T1000 (cell line): Measurements from ENCODE around the gene COPS2.

Source experiments
- DNase-seq: peaks from one replicate; lab custom pipeline; 2025; ENCODE audit warnings: mixed read lengths; lab: John Stamatoyannopoulos, UW

COPS2 gene

GRCh38 chr15:49155834-49156627, 632 bp upstream of the COPS2 start:
- DNase-seq, result no peak

GRCh38 chr15:49154799-49155109, 645 bp downstream of the COPS2 start:
- no peak for DNase-seq

- no peak for DNase-seq
Observed at GRCh38 chr15:49154359-49154758, 1.0 kb downstream of the COPS2 start.

DNA sequence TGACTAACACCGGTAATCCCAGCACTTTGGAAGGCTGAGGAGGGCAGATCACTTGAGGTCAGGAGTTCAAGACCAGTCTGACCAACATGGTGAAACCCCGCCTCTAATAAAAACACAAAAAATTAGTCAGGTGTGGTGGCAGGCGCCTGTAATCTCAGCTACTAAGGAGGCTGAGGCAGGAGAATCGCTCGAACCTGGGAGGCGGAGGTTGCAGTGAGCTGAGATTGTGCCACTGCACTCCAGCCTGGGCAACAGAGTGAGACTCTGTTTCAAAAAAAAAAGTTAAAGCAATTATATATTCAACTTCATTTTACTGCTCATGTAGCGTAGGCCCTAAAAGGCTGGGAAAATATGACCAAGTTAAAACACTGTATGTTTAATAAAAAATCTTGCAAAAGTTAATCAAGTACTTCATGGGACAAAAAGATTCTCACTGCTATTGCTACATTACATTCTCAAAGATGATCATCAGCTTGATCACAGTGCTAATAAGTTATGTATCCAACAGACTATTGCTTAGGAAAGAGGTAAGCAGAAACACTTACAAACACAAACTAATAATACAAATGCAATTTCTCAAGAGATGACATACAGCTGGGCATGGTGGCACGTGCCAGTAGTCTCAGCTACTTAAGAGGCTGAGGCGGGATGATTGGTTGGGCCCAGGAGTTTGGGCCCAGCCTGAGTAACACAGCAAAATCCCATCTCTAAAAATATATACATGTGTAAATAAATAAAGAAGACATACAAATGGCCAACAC, 2.7 kb downstream of the COPS2 start:
- no peak for DNase-seq

GRCh38 chr15:49151831-49152230, 3.6 kb downstream of the COPS2 start:
- no peak for DNase-seq

GRCh38 chr15:49148727-49149126, 6.7 kb downstream of the COPS2 start:
- DNase-seq, result no peak

- DNase-seq, result no peak
Observed at GRCh38 chr15:49148298-49148697, 7.1 kb downstream of the COPS2 start.

DNA sequence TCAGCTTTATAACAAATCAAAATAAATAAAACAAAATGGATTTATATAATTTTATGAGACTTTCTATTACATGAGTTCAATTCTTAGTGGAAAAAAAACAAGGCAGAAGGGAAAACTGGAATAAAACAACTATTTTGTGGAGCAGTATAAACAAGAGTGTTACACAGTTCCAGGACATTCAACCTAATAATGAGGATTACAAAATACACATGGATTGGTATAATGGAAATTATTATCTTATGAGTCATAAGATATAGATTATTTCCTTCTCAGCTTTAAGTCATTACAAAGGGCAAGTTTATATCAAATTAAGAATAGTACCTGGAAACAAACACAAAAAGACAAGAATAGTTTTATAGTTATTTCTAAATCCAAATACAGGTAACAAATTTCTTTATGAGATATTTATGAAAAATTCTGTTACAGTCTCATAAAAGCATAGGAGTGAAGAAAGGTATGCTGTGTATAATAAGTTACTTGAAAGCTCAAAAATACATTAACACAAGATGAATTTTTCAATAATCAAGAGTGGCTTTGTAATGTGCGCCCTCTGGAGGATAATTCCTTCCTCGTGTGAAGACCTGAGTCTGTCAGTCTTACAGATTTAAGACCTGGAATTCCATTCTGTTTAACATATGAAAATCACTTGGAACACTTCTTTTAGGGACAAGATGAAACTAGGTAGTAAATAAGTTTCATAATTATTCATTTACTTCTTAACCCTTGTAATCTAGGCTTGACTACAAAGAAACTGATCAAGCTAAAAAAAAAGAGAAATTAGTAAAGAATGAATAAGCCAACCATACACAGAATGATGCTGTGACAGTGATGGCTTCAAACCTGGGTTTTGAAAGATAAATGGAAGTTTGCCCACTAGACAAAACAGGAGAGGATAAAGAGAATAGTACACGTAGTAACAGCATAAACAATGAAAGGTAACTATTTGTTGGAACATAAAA, 9.5 kb downstream of the COPS2 start:
- no peak for DNase-seq

DNA sequence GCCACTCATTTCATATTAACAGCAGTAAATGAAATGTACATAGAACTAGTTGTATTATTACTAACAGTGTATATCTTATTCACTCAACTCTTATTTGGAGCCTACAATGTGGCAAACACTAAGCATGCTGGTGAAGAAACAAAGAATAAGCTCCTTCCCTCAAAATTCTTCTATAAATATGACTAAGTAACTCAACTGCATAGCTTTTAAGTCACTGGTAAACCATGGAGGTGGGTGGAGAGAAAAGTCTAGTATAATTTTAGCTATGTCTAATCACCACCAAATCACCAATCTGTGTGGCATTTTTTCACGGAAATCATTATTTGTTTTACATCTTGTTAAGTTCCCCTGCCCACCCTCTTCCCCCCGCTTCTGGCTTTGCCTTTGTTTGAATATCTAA, 17.5 kb downstream of the COPS2 start:
- no peak for DNase-seq

GRCh38 chr15:49135911-49136310, 19.5 kb downstream of the COPS2 start:
- no peak for DNase-seq

DNA sequence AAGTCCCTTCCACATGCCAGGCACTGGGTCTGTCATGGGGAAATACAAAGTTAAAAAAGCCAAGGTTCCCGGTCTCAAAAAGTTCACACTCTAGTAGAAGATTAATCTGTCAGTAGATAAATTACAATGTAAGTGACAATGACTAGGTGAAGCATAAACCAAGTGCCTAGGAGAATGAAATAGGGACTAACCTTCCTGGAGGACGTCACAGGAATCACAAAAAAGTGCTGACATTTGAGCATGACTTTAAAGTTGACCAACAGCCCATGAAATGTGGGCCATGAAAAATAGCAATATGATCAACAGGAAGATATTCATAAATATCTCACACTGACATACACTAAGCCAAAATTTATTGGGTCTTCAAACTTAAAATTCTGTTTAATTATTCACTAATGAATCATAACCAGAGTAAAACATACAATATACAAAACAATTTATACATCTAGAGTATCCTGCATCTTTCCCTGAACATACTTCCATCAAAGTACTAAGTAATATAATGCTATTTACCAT, 20.0 kb downstream of the COPS2 start:
- no peak for DNase-seq

- no peak for DNase-seq
Observed at GRCh38 chr15:49134683-49135341, 20.6 kb downstream of the COPS2 start.

- no peak for DNase-seq
Observed at GRCh38 chr15:49131403-49131802, 24.0 kb downstream of the COPS2 start.

GRCh38 chr15:49124371-49124770, 31.0 kb downstream of the COPS2 start:
- no peak for DNase-seq

DNA sequence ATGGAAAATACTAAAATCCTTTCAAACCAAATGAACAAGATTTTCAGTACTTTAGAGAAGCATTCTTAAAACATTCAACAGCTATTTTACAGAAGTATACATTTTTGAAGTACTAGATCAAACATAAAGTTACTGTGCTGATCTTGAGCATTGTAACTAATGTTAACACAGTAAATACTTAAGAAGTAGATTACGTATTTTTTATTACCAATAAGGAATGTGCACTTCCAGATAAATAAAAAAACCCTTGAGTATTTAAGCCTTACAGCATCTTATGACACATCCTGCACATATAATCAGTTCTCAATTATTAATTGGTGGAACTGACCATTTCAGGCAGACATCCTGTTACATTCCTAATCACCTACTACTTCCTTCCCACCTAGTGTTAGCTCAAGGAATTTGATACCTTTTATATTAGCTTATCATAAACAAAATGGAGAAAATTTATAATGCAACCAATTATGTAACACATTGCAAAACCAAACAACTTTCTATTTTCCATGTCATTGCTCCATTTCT, 32.8 kb downstream of the COPS2 start:
- DNase-seq, result no peak

- no peak for DNase-seq
Observed at GRCh38 chr15:49121901-49122300, 33.5 kb downstream of the COPS2 start.

DNA sequence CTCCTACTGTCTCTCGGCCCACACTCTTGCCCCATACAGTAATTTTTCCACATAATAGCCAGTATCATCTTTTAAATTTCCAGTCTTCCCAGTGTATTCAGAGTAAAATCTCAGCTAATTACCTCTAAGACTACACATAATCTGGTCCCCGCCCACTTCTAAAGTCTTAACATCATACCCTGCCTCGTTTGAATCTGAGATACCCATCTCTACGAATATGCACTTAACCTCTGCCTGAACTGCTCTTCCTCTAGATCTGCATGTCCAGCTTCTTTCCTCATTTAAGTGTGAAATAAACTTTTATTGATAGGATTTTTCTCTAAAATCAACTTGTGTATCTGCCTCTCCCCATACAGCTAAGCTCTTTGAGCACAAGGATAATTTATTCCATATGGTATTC, 34.6 kb downstream of the COPS2 start:
- no peak for DNase-seq

DNA sequence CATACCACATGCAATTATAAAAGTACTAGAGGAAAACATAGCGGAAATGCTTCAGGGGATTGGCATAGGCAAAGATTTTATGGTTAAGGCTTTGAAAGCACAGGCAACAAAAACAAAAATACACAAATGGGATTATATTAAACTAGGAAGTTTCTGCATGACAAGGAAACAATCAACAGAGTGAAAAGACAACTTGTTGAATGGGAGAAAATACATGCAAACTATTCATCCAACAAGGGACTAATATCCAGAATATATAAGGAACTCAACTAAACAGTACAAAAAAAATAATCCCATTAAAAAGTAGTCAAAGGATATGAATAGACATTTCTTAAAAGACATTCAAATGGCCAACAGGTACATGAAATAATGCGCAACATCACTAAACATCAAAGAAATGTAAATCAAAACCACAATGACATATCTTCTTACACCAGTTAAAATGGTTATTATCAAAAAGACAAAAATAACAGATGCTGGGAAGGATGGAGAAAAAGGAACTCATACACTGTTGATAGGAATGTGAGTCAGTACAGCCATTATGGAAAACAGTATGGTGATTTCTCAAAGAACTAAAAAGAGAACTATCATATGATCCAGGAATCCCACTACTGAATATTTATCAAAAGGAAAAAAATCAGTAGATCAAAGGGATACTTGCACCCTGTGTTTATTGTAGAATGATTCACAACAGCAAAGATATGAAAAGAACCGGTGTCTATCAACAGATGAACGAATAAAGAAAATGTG, 39.1 kb downstream of the COPS2 start:
- DNase-seq, result no peak

GRCh38 chr15:49115062-49115461, 40.3 kb downstream of the COPS2 start:
- no peak for DNase-seq

DNA sequence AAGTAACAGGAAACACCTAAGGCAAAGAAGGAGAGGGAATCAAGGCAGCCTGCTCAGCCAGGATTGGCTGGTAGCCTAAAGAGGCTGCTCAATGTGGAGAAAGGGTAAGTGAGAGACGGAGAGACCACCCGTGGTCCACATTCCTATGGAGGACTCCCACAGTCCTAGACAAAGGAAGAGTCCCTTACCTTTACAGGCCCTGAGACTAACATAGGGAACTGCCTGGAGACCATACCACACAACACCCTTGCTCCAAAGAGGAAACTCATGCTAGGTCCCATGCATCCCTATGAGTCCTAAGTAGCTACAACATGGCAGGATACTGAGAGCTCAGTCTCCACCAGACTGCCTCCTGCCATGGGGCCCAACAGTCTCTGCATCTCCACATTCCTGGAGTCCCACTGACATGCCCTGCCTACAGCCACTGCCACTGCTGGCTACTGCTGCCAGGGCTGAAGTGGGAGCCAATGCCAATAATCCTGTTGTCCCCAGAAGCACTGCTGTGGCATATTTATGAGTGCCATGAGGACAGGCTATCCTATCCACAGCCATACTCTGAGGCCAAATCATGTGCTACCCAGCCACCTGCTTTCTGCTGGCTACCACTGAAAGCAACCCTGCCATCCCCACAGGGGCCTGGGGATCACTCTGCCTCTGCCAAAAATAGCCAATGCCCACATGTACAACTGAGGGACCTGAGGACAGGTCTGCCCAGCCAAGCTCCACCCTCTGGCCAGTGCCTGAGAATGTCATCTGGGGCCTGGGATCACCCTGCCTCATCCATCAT, 45.0 kb downstream of the COPS2 start:
- DNase-seq, result no peak
